HG02943 (cell line): ENCODE measurements around the gene TRIM27.
"Not testable (repeated sequence)": the region's sequence is repeated elsewhere in the genome, so short reads cannot be mapped to it uniquely, and the experiment has no call there.

Experiments used
- ATAC-seq: cut with Tn5 transposase; IDR thresholded peaks from one replicate; pipeline ENCODE4 v1.9.1; 2021; ENCODE audit warnings: mild to moderate bottlenecking, low read depth, moderate library complexity; ENCODE audit not compliant: unreplicated experiment

Gene TRIM27

GRCh38 chr6:28943557-28944411, 20.0 kb upstream of the TRIM27 start:
- no peak for ATAC-seq

- no peak for ATAC-seq
Measured at GRCh38 chr6:28943223-28943556, 19.4 kb upstream of the TRIM27 start.

- ATAC-seq = no peak
Measured at GRCh38 chr6:28941684-28942448, 18.1 kb upstream of the TRIM27 start.

- ATAC-seq = no peak
Measured at GRCh38 chr6:28940858-28941683, 17.3 kb upstream of the TRIM27 start.

GRCh38 chr6:28940294-28940857, 16.6 kb upstream of the TRIM27 start:
- ATAC-seq = no peak

- ATAC-seq = no peak
Measured at GRCh38 chr6:28933069-28933468, 9.3 kb upstream of the TRIM27 start.

GRCh38 chr6:28929887-28930620, 6.3 kb upstream of the TRIM27 start:
- ATAC-seq = no peak

- ATAC-seq = not testable (repeated sequence)
Measured at GRCh38 chr6:28929339-28929738, 5.6 kb upstream of the TRIM27 start.

GRCh38 chr6:28927846-28928245, 4.1 kb upstream of the TRIM27 start:
- no peak for ATAC-seq

GRCh38 chr6:28922821-28923317, 916 bp downstream of the TRIM27 start:
- ATAC-seq = peak; percentile 21

GRCh38 chr6:28922004-28922820, 1.6 kb downstream of the TRIM27 start:
- ATAC-seq = no peak

- no peak for ATAC-seq
Measured at GRCh38 chr6:28920281-28920680, 3.5 kb downstream of the TRIM27 start.

- no peak for ATAC-seq
Measured at GRCh38 chr6:28914941-28915340, 8.8 kb downstream of the TRIM27 start.

- no peak for ATAC-seq
Measured at GRCh38 chr6:28910901-28911690, 12.7 kb downstream of the TRIM27 start.

GRCh38 chr6:28907394-28907793, 16.4 kb downstream of the TRIM27 start:
- ATAC-seq = no peak

GRCh38 chr6:28906669-28907068, 17.1 kb downstream of the TRIM27 start:
- no peak for ATAC-seq

- ATAC-seq = no peak
Measured at GRCh38 chr6:28903686-28904085, 20.1 kb downstream of the TRIM27 start.

- no peak for ATAC-seq
Measured at GRCh38 chr6:28901831-28902230, 22.0 kb downstream of the TRIM27 start.
